Tibial artery (tissue), 4 donors: ENCODE results near the gene PABPN1L.

Experiments
- DNase-seq, 2 donors: peaks; one replicate each; pipeline ENCODE4 v3.0.0-alpha.2; 2019
- H3K27ac ChIP-seq, 2 donors: fragments of 200-600 bp; sonication (generic) in 1 of 2; 1 replicate in 1 of 2; 2 replicates in 1 of 2; pipeline ENCODE4 v1.5.1; 2018 to 2019; ENCODE audit warnings: mild to moderate bottlenecking in 1 of 2
- H3K27me3 ChIP-seq, 2 donors: fragments of 200-600 bp; sonication (generic) in 1 of 2; one replicate each; pipeline versions ENCODE4 v1.5.1 to v1.6.0; 2016 to 2019
- H3K36me3 ChIP-seq, 3 donors: fragments of 200-600 bp; sonication (generic) in 2 of 3; one replicate each; pipeline ENCODE4 v1.5.1; 2016 to 2019; ENCODE audit warnings: mild to moderate bottlenecking in 2 of 3
- H3K4me1 ChIP-seq, 4 donors: fragments of 200-600 bp; sonication (generic) in 2 of 4; 1 replicate in 3 of 4; 2 replicates in 1 of 4; pipeline ENCODE4 v1.5.1; 2016 to 2019
- H3K4me3 ChIP-seq, 2 donors: fragments of 200-600 bp; sonication (generic) in 1 of 2; 1 replicate in 1 of 2; 2 replicates in 1 of 2; pipeline ENCODE4 v1.5.1; 2018 to 2019; ENCODE audit warnings: mild to moderate bottlenecking in 2 of 2
- H3K9me3 ChIP-seq, 3 donors: fragments of 200-600 bp; sonication (generic) in 1 of 3; one replicate each; pipeline ENCODE4 v1.5.1; 2016 to 2019
- intact Hi-C: fragments of 100-400 bp; cut with DNase I; formaldehyde crosslinking; loops from one replicate; pipeline ENCODE4 v1.15.0; 2023; ENCODE audit warnings: low total_unique reads
- TF ChIP-seq, protein P1 (sequence below), 2 experiments: fragments of 200-600 bp in 1 of 2; fragments of 450-650 bp in 1 of 2; IDR thresholded peaks; one replicate each; pipeline ENCODE4 v1.5.1; 2017 to 2019; ENCODE audit warnings: antibody characterized with exemption in 2 of 2, mild to moderate bottlenecking in 1 of 2, moderate library complexity in 1 of 2

PABPN1L gene

DNA sequence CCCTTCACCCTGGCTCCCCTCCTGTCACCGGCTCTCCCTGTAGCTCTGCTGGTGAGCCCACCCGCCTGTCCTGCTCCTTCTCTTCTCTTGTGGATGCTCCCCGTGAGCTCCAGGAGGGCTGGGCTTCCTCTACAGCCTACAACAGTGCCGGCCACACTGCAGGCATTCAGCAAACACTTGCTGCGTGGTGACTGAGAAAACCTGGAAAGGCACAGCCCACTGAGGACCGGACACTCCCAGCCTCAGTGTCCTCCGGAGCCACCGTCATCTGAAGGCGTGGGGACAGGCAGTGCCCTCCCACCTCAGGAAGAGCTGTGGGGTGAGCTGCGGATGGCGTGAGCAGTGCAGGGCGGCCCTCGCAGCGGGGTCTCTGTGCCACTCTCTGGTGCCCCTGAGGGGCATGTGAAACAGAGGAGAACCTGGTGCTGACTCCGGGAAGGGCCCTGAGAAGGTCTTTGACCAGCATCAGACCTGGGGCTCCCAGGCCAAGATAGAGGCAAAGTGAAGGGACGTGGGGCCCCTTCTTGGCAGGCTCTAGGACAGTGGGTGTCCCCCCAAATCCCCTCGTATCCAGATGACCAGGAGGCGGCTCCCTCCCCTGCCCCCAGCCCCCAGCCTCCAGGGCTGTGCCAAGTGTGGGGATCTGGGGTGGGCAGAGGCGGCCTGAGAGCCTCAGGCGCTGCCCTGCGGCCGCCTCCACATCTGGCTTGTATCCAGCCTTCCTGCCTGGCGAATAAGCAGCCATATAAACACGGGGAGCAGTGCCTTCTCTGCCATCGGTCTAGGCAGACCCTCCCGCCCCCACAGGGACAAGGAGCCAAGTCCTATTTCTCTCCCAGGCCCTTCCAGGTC is 44.0 kb upstream of the PABPN1L start:
- Histone ChIP-seq H3K4me1 (peaks cover 0 to 16% (median 3%) of the 10 kb centered on the region in 4 donors), H3K4me3 (no peak overlapping the region), H3K27me3 (peaks cover 0 to 74% of the 10 kb centered on the region in 2 donors), H3K9me3 (no peaks in the 10 kb centered on the region), H3K27ac (no peak overlapping the region), H3K36me3 (no peaks in the 10 kb centered on the region)
- no peak for DNase-seq
- intact Hi-C loops, result no loop called here
- TF ChIP-seq, protein P1, sequence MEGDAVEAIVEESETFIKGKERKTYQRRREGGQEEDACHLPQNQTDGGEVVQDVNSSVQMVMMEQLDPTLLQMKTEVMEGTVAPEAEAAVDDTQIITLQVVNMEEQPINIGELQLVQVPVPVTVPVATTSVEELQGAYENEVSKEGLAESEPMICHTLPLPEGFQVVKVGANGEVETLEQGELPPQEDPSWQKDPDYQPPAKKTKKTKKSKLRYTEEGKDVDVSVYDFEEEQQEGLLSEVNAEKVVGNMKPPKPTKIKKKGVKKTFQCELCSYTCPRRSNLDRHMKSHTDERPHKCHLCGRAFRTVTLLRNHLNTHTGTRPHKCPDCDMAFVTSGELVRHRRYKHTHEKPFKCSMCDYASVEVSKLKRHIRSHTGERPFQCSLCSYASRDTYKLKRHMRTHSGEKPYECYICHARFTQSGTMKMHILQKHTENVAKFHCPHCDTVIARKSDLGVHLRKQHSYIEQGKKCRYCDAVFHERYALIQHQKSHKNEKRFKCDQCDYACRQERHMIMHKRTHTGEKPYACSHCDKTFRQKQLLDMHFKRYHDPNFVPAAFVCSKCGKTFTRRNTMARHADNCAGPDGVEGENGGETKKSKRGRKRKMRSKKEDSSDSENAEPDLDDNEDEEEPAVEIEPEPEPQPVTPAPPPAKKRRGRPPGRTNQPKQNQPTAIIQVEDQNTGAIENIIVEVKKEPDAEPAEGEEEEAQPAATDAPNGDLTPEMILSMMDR (IDR thresholded peaks at IDR 0.05), result no peak

DNA sequence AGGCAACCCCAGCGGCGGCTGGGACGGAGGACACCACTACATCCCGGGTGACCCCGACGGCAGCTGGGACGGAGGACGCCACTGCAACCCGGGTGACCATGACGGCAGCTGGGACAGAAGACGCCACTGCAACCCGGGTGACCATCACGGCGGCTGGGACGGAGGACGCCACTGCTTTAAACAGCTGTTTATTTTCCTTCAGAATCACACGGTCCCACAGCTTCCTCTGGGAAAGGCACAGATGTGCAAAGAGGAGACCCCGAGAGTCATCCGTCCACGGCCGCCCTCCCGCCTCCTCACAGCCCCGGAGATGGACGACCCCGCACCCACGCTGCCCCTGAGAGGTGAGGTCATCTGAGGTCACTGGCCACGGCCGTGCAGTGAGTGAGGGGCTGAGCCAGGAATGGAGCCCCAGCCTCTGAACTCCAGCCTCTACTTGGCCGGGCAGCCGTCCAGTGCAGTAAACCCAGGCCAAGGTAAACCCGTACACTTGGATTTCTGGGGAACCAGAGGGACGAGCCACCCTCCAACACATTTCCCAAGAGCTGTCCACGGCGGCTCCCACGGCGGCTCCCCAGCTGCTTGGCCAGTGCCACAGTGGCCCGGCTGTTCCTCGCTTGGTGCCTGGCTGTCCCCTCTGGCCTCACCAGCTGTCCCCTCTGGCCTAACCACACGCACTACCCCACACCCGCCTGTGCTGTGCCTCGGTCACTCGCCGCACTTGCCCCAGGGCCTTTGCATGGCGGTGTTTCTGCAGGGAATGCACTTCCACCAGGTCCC is 43.2 kb upstream of the PABPN1L start:
- Histone ChIP-seq H3K4me3 (no peak overlapping the region), H3K36me3 (no peaks in the 10 kb centered on the region), H3K4me1 (peaks cover 0 to 10% (median 2%) of the 10 kb centered on the region in 4 donors), H3K9me3 (no peaks in the 10 kb centered on the region), H3K27ac (no peak overlapping the region), H3K27me3 (peaks cover 0 to 72% of the 10 kb centered on the region in 2 donors)
- TF ChIP-seq, protein P1 (IDR thresholded peaks at IDR 0.05), result no peak
- intact Hi-C loops, result no loop called here
- DNase-seq, result no peak

DNA sequence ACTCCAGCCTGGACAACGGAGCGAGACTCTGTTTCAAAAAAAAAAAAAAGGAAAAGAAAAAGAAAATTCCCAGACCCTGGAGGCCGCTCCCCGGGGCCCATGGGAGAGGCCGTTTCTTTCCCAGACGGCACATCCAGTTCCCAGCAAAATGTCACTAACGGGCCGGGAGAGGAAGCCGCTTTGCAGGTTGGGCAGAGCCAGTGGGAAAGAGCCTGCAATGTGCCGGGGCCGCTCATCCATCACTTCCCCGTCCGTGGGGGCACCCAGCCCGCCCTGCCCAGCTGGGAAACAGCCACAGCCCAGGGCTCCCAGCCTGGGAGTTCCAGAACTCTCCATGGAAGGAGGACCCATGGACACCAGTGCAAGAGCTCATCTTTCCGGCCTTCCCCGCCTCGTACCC is 41.8 kb upstream of the PABPN1L start:
- Histone ChIP-seq H3K4me1 (peaks cover 0 to 7% (median 0%) of the 10 kb centered on the region in 4 donors), H3K9me3 (no peaks in the 10 kb centered on the region), H3K27ac (no peak overlapping the region), H3K36me3 (no peaks in the 10 kb centered on the region), H3K4me3 (no peak overlapping the region), H3K27me3 (peaks cover 0 to 64% of the 10 kb centered on the region in 2 donors)
- TF ChIP-seq, protein P1 (IDR thresholded peaks at IDR 0.05), result no peak
- intact Hi-C loops, result no loop called here
- DNase-seq, result no peak

DNA sequence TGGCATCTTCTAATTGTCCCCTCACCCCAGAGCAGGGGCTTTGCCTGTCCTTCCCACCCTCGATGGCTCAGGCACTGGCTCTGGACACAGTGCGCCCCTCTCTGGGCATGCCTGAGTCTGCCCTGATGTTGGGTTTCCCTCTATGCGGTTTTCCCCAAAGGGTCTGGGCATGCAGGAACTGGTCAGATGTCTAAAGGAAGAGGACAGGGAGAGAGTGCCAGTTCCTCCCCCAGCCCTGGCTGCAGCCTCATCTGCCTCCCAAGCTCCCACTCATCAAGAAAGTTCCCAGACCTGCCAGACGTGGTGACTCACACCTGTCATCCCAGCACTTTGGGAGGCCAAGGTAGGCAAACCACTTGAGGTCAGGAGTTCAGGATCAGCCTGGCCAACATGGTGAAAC is 41.3 kb upstream of the PABPN1L start:
- Histone ChIP-seq H3K27ac (no peak overlapping the region), H3K4me1 (peaks cover 0 to 7% (median 0%) of the 10 kb centered on the region in 4 donors), H3K27me3 (peaks cover 0 to 62% of the 10 kb centered on the region in 2 donors), H3K36me3 (no peaks in the 10 kb centered on the region), H3K9me3 (no peaks in the 10 kb centered on the region), H3K4me3 (no peak overlapping the region)
- intact Hi-C loops, result no loop called here
- DNase-seq, result no peak
- TF ChIP-seq, protein P1 (IDR thresholded peaks at IDR 0.05), result no peak

DNA sequence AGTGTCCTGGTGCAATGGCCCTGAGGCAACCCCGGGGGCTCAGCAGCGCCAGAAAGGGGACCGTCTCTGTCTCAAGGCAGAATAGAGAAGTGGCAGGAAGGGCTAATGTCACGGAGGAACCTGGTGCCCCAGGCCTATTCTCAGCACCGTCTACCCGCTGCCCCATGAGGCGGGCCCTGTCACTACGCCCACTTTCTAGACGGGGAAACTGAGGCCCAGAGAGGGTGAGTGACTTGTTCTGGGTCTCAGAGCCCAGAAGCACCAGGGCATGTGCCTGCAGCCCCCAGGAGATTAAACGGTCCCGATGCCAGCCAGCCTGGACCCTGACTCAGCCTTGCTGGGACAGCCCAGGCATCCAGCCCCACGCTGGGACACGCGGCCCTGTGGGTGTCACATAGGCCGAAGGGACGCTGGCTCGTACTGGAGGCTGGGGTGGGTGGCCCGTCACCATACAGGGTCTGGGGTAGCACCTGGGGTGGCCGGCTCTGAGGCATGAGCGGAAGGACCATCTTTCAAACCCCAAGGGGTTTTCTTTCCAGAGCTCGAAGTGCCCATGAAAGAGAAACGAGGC is 40.2 kb upstream of the PABPN1L start:
- intact Hi-C loops, result no loop called here
- TF ChIP-seq, protein P1 (IDR thresholded peaks at IDR 0.05), result no peak
- H3K27ac ChIP-seq, result no peak overlapping the region
- H3K9me3 ChIP-seq, result no peaks in the 10 kb centered on the region
- H3K36me3 ChIP-seq, result no peaks in the 10 kb centered on the region
- H3K4me1 ChIP-seq, result peaks cover 0 to 7% (median 0%) of the 10 kb centered on the region in 4 donors
- DNase-seq, result no peak
- peaks cover 0 to 50% of the 10 kb centered on the region in 2 donors for H3K27me3 ChIP-seq
- H3K4me3 ChIP-seq, result no peak overlapping the region
